Endothelial cell of umbilical vein (primary cell): Measurements from ENCODE around the gene ART3. TPM values are rescaled to one million over a fixed set of nuclear protein-coding genes. Genes with fewer than 3 reads are reported as not detected.

Source experiments
- BruUV-seq: library from RNA; stranded (reverse); fragments of 400-500 nt; replicated peaks from 2 replicates; lab custom pipeline; 2021; lab: Mats Ljungman, UMichigan
- CTCF ChIA-PET: fragments of 300-600, 350-600 bp; sonication (Branson Sonifier 250); formaldehyde crosslinking; loops from one replicate; lab custom pipeline; 2021; ENCODE audit warnings: antibody characterized with exemption, inconsistent platforms; lab: Charles Lee
- POLR2A ChIA-PET: fragments of 300-600, 350-600 bp; sonication (Branson Sonifier 250); formaldehyde crosslinking; loops from one replicate; lab custom pipeline; 2021; ENCODE audit warnings: antibody characterized with exemption, inconsistent platforms; lab: Charles Lee
- DNase-seq: peaks from one replicate; pipeline ENCODE4 v3.0.0-alpha.2; 2011; ENCODE audit warnings: low read depth, low spot score
- FAIRE-seq: peaks from 2 replicates; lab custom pipeline; 2011; peaks lifted over from hg19 to GRCh38; lab: Jason Lieb, UNC
- H2AFZ ChIP-seq: 2 replicates; pipeline ENCODE4 v1.6.0; 2012; ENCODE audit warnings: low read depth, low read length, control low read depth, inconsistent platforms
- H3K27ac ChIP-seq: 2 replicates; pipeline ENCODE4 v1.5.1; 2011; ENCODE audit warnings: low read depth, mild to moderate bottlenecking, control low read depth, low read length, moderate library complexity; ENCODE audit not compliant: insufficient read depth
- H3K27me3 ChIP-seq, 2 experiments: 2 replicates each; pipeline versions ENCODE4 v1.6.0 to v1.6.1; 2011; ENCODE audit warnings: low read length in 2 of 2, mixed read lengths in 1 of 2; ENCODE audit not compliant: control insufficient read depth in 2 of 2, insufficient read depth in 2 of 2
- H3K36me3 ChIP-seq, 2 experiments: 2 replicates in 1 of 2; 3 replicates in 1 of 2; pipeline ENCODE4 v1.5.1; 2011; ENCODE audit warnings: low read length in 2 of 2, mild to moderate bottlenecking in 1 of 2, moderate library complexity in 1 of 2; ENCODE audit not compliant: control insufficient read depth in 2 of 2, insufficient read depth in 2 of 2; ENCODE audit errors: extremely low read depth in 1 of 2
- H3K4me1 ChIP-seq: 3 replicates; pipeline ENCODE4 v1.5.1; 2011; ENCODE audit warnings: mild to moderate bottlenecking, low read length; ENCODE audit not compliant: control insufficient read depth, insufficient read depth; ENCODE audit errors: extremely low read depth
- H3K4me2 ChIP-seq: 2 replicates; pipeline ENCODE4 v1.6.1; 2011; ENCODE audit warnings: low read length, control low read depth, mixed read lengths; ENCODE audit not compliant: insufficient read depth
- H3K4me3 ChIP-seq, 3 experiments: fragments of 200-600 bp in 1 of 3; sonication (generic), shearing (Covaris generic) in 1 of 3; replicated peaks in 1 of 3; 2 replicates each; pipeline ENCODE4 v1.5.1; 2011 to 2016; ENCODE audit warnings: control low read depth in 3 of 3, low read length in 3 of 3, mild to moderate bottlenecking in 2 of 3, inconsistent platforms in 1 of 3, low read depth in 1 of 3, moderate library complexity in 1 of 3; ENCODE audit not compliant: insufficient read depth in 1 of 3
- H3K79me2 ChIP-seq: 2 replicates; pipeline ENCODE4 v1.6.0; 2012; ENCODE audit warnings: low read length, inconsistent platforms; ENCODE audit not compliant: control insufficient read depth, insufficient read depth
- H3K9ac ChIP-seq: replicated peaks from 2 replicates; pipeline ENCODE3; 2011; ENCODE audit warnings: low read length, control low read depth; ENCODE audit not compliant: insufficient read depth; ENCODE audit errors: extremely low read depth
- H3K9me1 ChIP-seq: replicated peaks from 3 replicates; pipeline ENCODE4 v1.6.0; 2011; ENCODE audit warnings: mild to moderate bottlenecking, low read length; ENCODE audit not compliant: control insufficient read depth, insufficient read depth; ENCODE audit errors: extremely low read depth
- H3K9me3 ChIP-seq: replicated peaks from 2 replicates; pipeline ENCODE4 v1.5.1; 2012; ENCODE audit warnings: low read length, inconsistent platforms; ENCODE audit not compliant: control insufficient read depth, insufficient read depth
- H4K20me1 ChIP-seq: replicated peaks from 2 replicates; pipeline ENCODE3; 2011; ENCODE audit warnings: mild to moderate bottlenecking, low read length; ENCODE audit not compliant: control insufficient read depth, insufficient read depth; ENCODE audit errors: extremely low read depth
- FOS ChIP-seq: IDR thresholded peaks from 2 replicates; pipeline ENCODE4 v1.6.1; 2011; ENCODE audit warnings: mild to moderate bottlenecking, low read length, moderate library complexity, borderline replicate concordance; ENCODE audit not compliant: insufficient read depth
- GATA2 ChIP-seq: IDR thresholded peaks from 2 replicates; pipeline ENCODE4 v1.7.0; 2011; ENCODE audit warnings: low read depth, mild to moderate bottlenecking, moderate library complexity, mixed read lengths, low read length; ENCODE audit not compliant: insufficient read length, insufficient read depth
- JUN ChIP-seq: IDR thresholded peaks from 2 replicates; pipeline ENCODE4 v1.6.1; 2011; ENCODE audit warnings: borderline replicate concordance, low read depth; ENCODE audit not compliant: insufficient read length, insufficient read depth
- POLR2A ChIP-seq: IDR thresholded peaks from 2 replicates; pipeline ENCODE4 v1.6.1; 2012; ENCODE audit warnings: low read depth, mild to moderate bottlenecking, control low read depth, low read length
- dilution Hi-C: fragments of 300-500 bp; cut with MboI; formaldehyde crosslinking; loops from one replicate; pipeline ENCODE4 v1.15.0; 2019; ENCODE audit warnings: low sequenced_read_pairs; ENCODE audit not compliant: extremely low pct_ligation_motif_present
- intact Hi-C: fragments of 100-400 bp; cut with micrococcal nuclease; formaldehyde crosslinking; loops from one replicate; pipeline ENCODE4 v1.10.0; 2022
- polyA plus RNA-seq, 4 experiments: library from polyadenylated mRNA; depleted of rRNA in 3 of 4; stranded (reverse) in 3 of 4; unstranded in 1 of 4; fragments of >200 nt; gene quantifications; 2 replicates each; pipeline versions ENCODE4 v1.2.1 to v1.2.3, GENCODE V29; 2011 to 2012; ENCODE audit warnings: missing spikeins in 1 of 4
- total RNA-seq: library from RNA; stranded (reverse); gene quantifications from 2 replicates; pipeline ENCODE4 v1.2.3, GENCODE V29; 2021
- TF ChIP-seq, protein P1 (sequence below), 2 donors: IDR thresholded peaks; 1 replicate in 1 of 2; 2 replicates in 1 of 2; pipeline ENCODE4 v1.5.1; 2011; ENCODE audit warnings: low read length in 2 of 2, mild to moderate bottlenecking in 2 of 2, moderate library complexity in 2 of 2, control low read depth in 1 of 2, inconsistent platforms in 1 of 2, low read depth in 1 of 2; ENCODE audit not compliant: insufficient read depth in 1 of 2; ENCODE audit errors: extremely low read depth in 1 of 2

Gene ART3
- total and polyA plus RNA-seq, 2 donors (not counting 3 experiments of a cell fraction or from before 2014, with no cell fraction given) = not detected

DNA sequence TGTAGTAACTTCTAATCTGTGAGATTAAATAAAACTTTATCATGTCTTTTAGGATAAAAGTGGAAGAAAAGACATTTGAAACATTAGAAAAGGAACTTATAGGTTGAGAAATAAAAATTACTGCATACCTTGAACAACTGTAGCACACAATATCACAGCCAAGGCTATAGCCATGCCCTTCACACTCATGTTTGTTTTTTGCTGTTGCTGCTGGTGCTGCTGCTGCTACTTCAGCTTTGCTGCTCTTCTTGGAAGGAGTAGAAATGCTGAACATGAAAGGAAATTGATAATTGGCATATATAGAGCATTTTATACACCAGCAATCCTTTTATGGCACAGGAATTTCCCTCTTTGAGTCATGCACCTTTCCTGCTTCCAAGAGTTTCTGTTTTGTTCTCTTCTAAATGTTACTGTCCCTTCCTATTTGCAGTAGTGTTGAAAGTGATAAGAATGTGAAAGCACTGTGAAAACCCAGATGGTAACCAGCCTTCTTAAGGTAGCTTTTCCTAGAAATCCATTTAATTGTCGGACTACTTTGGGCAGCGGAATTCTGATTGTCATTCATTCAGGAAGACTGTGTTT is 38.6 kb upstream of the ART3 start, which contains the start of gene CXCL11:
CXCL11 (minus strand) TSS at position 272 of the 582 bp plus-strand sequence; CDS start at position 189, 83 bp downstream.
- H4K20me1 ChIP-seq = no peaks in the 10 kb centered on the region
- DNase-seq (peak; percentile 93), FAIRE-seq (peak; percentile 83)
- H3K4me1 ChIP-seq = peaks cover 11% of the 10 kb centered on the region
- no peak within 1 kb of the TSS for H3K27ac ChIP-seq
- POLR2A ChIA-PET = interaction anchor here (1.4 kb wide), 1 partner anchor 40 kb away, joined by 3 read pairs; no protein-coding TSS in a partner anchor
- CTCF ChIA-PET = interaction anchor here (0.6 to 2.7 kb wide), 7 partner anchors 19 to 39 kb away, joined by 3 to 33 read pairs (median 3); no protein-coding TSS in a partner anchor
- H3K4me2 ChIP-seq = peak within 1 kb of the TSS; percentile 64
- peak; percentile 30 for TF ChIP-seq GATA2
- TF ChIP-seq POLR2A = no peak
- TF ChIP-seq, protein P1, sequence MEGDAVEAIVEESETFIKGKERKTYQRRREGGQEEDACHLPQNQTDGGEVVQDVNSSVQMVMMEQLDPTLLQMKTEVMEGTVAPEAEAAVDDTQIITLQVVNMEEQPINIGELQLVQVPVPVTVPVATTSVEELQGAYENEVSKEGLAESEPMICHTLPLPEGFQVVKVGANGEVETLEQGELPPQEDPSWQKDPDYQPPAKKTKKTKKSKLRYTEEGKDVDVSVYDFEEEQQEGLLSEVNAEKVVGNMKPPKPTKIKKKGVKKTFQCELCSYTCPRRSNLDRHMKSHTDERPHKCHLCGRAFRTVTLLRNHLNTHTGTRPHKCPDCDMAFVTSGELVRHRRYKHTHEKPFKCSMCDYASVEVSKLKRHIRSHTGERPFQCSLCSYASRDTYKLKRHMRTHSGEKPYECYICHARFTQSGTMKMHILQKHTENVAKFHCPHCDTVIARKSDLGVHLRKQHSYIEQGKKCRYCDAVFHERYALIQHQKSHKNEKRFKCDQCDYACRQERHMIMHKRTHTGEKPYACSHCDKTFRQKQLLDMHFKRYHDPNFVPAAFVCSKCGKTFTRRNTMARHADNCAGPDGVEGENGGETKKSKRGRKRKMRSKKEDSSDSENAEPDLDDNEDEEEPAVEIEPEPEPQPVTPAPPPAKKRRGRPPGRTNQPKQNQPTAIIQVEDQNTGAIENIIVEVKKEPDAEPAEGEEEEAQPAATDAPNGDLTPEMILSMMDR (IDR thresholded peaks at IDR 0.05; ENCODE audit: extremely low read depth in 1 of 2, insufficient read depth in 1 of 2, low read depth in 1 of 2, low read length in 2 of 2) = no peak
- TF ChIP-seq FOS = peak; percentile 46
- peak; percentile 50 for TF ChIP-seq JUN
- H3K27me3 ChIP-seq = no peaks in the 10 kb centered on the region
- intact Hi-C loops (no loop called here), dilution Hi-C loops (no loop called here)
- H3K79me2 ChIP-seq = no peaks in the 10 kb centered on the region
- H2AFZ ChIP-seq = peak within 1 kb of the TSS; percentile 38
- BruUV-seq = no TSS peak
- H3K9me3 ChIP-seq = no peaks in the 10 kb centered on the region
- H3K9me1 ChIP-seq = no peaks in the 10 kb centered on the region
- H3K9ac ChIP-seq = no peak within 1 kb of the TSS
- H3K36me3 ChIP-seq = no peaks in the 10 kb centered on the region
- no peak within 1 kb of the TSS for H3K4me3 ChIP-seq
